GM12874 (cell line): ENCODE measurements around the gene PTPRN2.

Experiments
- CTCF ChIP-seq: IDR thresholded peaks from 2 replicates; pipeline ENCODE4 v1.5.1; 2011; ENCODE audit warnings: low read depth, mild to moderate bottlenecking, control low read depth, low read length, moderate library complexity; ENCODE audit not compliant: insufficient read depth

PTPRN2 gene

GRCh38 chr7:157816526-157817250 is 770.9 kb downstream of the PTPRN2 start:
- no peak for TF ChIP-seq CTCF

DNA sequence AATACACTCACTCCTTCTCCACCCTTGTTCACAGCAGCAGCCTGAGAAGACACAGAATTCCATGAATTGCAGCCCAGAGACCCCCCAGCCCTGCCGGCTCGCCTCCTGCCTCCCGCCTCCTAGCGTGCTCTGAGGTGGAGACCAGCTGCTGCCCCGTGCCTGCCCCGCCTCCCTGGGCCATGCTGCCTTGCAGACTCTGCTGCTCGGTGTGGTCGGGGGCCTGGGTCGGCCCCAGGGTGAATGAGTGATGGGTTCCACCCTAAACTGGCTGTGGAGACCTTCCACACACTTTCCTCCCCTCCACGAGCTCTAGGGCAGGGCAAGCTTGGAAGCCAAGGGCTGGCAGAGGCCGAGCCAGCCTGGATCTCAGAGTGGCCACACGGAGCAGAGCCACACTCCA is 771.5 kb downstream of the PTPRN2 start:
- TF ChIP-seq CTCF = no peak

DNA sequence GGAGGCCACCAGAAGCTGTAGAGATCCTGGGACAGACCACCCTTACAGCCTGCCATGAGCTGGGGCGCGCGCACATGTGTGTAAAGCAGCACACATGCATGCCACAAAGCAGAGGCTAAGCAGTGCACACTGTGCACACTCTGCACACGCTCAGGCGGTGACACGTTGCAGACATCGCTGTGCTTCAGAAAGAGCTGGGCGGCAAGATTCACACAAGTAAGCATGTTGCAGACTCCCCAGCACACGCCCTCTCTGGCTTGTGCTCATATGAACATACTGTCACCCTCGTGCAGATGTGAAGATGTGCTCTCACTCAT is 772.0 kb downstream of the PTPRN2 start:
- TF ChIP-seq CTCF = no peak

GRCh38 chr7:157814931-157815705 is 772.5 kb downstream of the PTPRN2 start:
- TF ChIP-seq CTCF = no peak

GRCh38 chr7:157813741-157814661 is 773.6 kb downstream of the PTPRN2 start:
- no peak for TF ChIP-seq CTCF

DNA sequence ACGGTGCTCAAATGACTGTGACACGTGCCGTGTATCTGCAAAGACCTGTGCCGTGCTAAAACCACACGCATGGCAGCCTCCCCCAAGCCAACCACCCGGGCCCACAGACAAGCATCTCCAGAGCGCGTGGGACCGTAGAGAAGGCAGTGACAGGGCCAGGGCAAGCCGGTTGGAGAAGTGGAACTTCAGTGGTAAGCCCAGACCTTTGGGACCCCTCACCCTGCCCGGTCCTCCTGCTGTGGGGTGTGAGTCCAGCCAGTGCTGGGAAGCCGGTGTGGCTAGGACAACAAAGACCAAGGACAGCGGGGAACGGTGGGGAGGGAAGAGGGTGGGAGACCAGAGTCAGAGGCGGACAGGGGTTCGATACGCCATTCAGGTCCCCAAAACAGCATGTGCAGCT is 774.6 kb downstream of the PTPRN2 start:
- TF ChIP-seq CTCF = no peak

GRCh38 chr7:157811946-157812345 is 775.7 kb downstream of the PTPRN2 start:
- no peak for TF ChIP-seq CTCF
